Prostate gland (tissue), 2 donors: ENCODE measurements around the gene SHROOM2. TPM values are rescaled to one million over a fixed set of nuclear protein-coding genes. Genes with fewer than 3 reads are reported as not detected.

Experiments
- DNase-seq: peaks from one replicate; pipeline ENCODE4 v3.0.0-alpha.2; 2019; ENCODE audit warnings: low spot score
- H3K27ac ChIP-seq, 2 donors: fragments of 200-600 bp; sonication (generic); 2 replicates each; pipeline ENCODE4 v1.5.1; 2017 to 2019
- H3K27me3 ChIP-seq: fragments of 200-600 bp; sonication (generic); replicated peaks from 2 replicates; pipeline ENCODE4 v1.5.1; 2019; ENCODE audit not compliant: insufficient read depth
- H3K36me3 ChIP-seq, 2 donors: fragments of 200-600 bp; sonication (generic); 1 replicate in 1 of 2; 2 replicates in 1 of 2; pipeline versions ENCODE4 v1.5.1 to v1.8.1; 2017 to 2019
- H3K4me1 ChIP-seq: fragments of 200-600 bp; sonication (generic); replicated peaks from 2 replicates; pipeline ENCODE4 v1.5.1; 2019
- H3K4me3 ChIP-seq, 2 donors: fragments of 200-600 bp; sonication (generic); 2 replicates each; pipeline ENCODE4 v1.5.1; 2017 to 2019
- H3K9me3 ChIP-seq: fragments of 200-600 bp; sonication (generic); 2 replicates; pipeline ENCODE4 v1.5.1; 2017
- CTCF ChIP-seq, 4 experiments: fragments of 200-600 bp in 2 of 4; fragments of 450-650 bp in 2 of 4; sonication (generic) in 2 of 4; IDR thresholded peaks; 1 replicate in 3 of 4; 2 replicates in 1 of 4; pipeline ENCODE4 v1.5.1; 2016 to 2019; ENCODE audit warnings: antibody characterized with exemption in 4 of 4, mild to moderate bottlenecking in 2 of 4, moderate library complexity in 2 of 4
- POLR2A ChIP-seq: fragments of 450-650 bp; IDR thresholded peaks from one replicate; pipeline ENCODE4 v1.6.1; 2016; ENCODE audit warnings: antibody characterized with exemption, mild to moderate bottlenecking
- POLR2AphosphoS5 ChIP-seq: sonication (generic); formaldehyde crosslinking; IDR thresholded peaks from one replicate; pipeline ENCODE4 v1.6.1; 2017; ENCODE audit warnings: antibody characterized with exemption
- WGBS: methylation state at CpG from one replicate; pipeline ENCODE4 v1.1.5; 2018; 5-methylcytosine and 5-hydroxymethylcytosine counted together
- intact Hi-C: fragments of 100-400 bp; cut with DNase I; formaldehyde crosslinking; loops from one replicate; pipeline ENCODE4 v1.14.2; 2022
- total RNA-seq, 2 donors: library from RNA; depleted of rRNA; stranded (reverse); fragments of >200 nt; gene quantifications; one replicate each; pipeline ENCODE4 v1.1.0, GENCODE V29; 2016

SHROOM2 gene
- total RNA-seq, 2 donors from 2014 or later, result 36.8 to 71.3 TPM

- WGBS, result 51% methylated on average over 14 of the region's 24 CpGs
Measured at GRCh38 chrX:9890681-9891091, 104.5 kb downstream of the SHROOM2 start.

GRCh38 chrX:9895225-9895912 lies 109.1 kb downstream of the SHROOM2 start:
- WGBS, result 96% methylated on average over 8 of the region's 36 CpGs
- Histone ChIP-seq H3K4me3 (no peak overlapping the region), H3K36me3 (no peaks in the 10 kb centered on the region), H3K4me1 (no peaks in the 10 kb centered on the region), H3K27me3 (no peaks in the 10 kb centered on the region), H3K9me3 (no peaks in the 10 kb centered on the region), H3K27ac (no peak overlapping the region)
- intact Hi-C loops, result no loop called here
- DNase-seq, result no peak
- TF ChIP-seq CTCF (IDR thresholded peaks at IDR 0.05) (no peak), POLR2AphosphoS5 (no peak), POLR2A (no peak)

More at GRCh38 chrX:9890681-9891091, 104.5 kb downstream of the SHROOM2 start:
- Histone ChIP-seq H3K27ac (no peak overlapping the region), H3K9me3 (no peaks in the 10 kb centered on the region), H3K4me3 (no peak overlapping the region), H3K36me3 (no peaks in the 10 kb centered on the region), H3K27me3 (no peaks in the 10 kb centered on the region), H3K4me1 (no peaks in the 10 kb centered on the region)
- TF ChIP-seq POLR2AphosphoS5 (no peak), POLR2A (no peak), CTCF (IDR thresholded peaks at IDR 0.05) (no peak)
- intact Hi-C loops, result no loop called here
- DNase-seq, result no peak

- no peak for DNase-seq
- H3K4me1 ChIP-seq, result no peaks in the 10 kb centered on the region
- intact Hi-C loops, result no loop called here
- H3K36me3 ChIP-seq, result no peaks in the 10 kb centered on the region
- H3K27me3 ChIP-seq, result no peaks in the 10 kb centered on the region
- WGBS, result 31% methylated on average over 6 of the region's 6 CpGs
- TF ChIP-seq POLR2AphosphoS5 (no peak), CTCF (IDR thresholded peaks at IDR 0.05) (no peak), POLR2A (no peak)
- no peak overlapping the region for H3K4me3 ChIP-seq
- H3K27ac ChIP-seq, result no peak overlapping the region
- H3K9me3 ChIP-seq, result no peaks in the 10 kb centered on the region
Measured at GRCh38 chrX:9897761-9898161, 111.5 kb downstream of the SHROOM2 start.

GRCh38 chrX:9899640-9900111 lies 113.4 kb downstream of the SHROOM2 start:
- intact Hi-C loops, result no loop called here
- H3K36me3 ChIP-seq, result no peaks in the 10 kb centered on the region
- H3K9me3 ChIP-seq, result no peaks in the 10 kb centered on the region
- H3K27ac ChIP-seq, result no peak overlapping the region
- 35% methylated on average over 16 of the region's 17 CpGs for WGBS
- H3K4me3 ChIP-seq, result no peak overlapping the region
- DNase-seq, result no peak
- no peak for TF ChIP-seq POLR2A
- no peak for TF ChIP-seq CTCF (IDR thresholded peaks at IDR 0.05)
- TF ChIP-seq POLR2AphosphoS5, result no peak
- H3K27me3 ChIP-seq, result no peaks in the 10 kb centered on the region
- H3K4me1 ChIP-seq, result no peaks in the 10 kb centered on the region

- Histone ChIP-seq H3K4me1 (no peaks in the 10 kb centered on the region), H3K27me3 (no peaks in the 10 kb centered on the region), H3K9me3 (no peaks in the 10 kb centered on the region), H3K27ac (no peak overlapping the region), H3K4me3 (no peak overlapping the region), H3K36me3 (no peaks in the 10 kb centered on the region)
- WGBS, result 53% methylated on average over 6 of the region's 6 CpGs
- intact Hi-C loops, result no loop called here
- TF ChIP-seq POLR2AphosphoS5 (peak; percentile 22), CTCF (IDR thresholded peaks at IDR 0.05) (no peak)
- DNase-seq, result peak; percentile 40
Measured at GRCh38 chrX:9902656-9903055, 116.4 kb downstream of the SHROOM2 start.
